Mesenchymal stem cell (in vitro differentiated cells and primary cell): ENCODE results near the gene KREMEN1. TPM values are rescaled to one million over a fixed set of nuclear protein-coding genes. Genes with fewer than 3 reads are reported as not detected.

Experiments
- DNase-seq: peaks from one replicate; pipeline ENCODE4 v3.0.0-alpha.2; 2013
- H2AFZ ChIP-seq: one replicate; pipeline ENCODE4 v1.6.1; 2013; ENCODE audit warnings: low read depth, mild to moderate bottlenecking, control low read depth, inconsistent platforms, low read length, moderate library complexity
- H2AK5ac ChIP-seq: 2 replicates; pipeline ENCODE4 v1.6.1; 2013; ENCODE audit warnings: low read length, moderate library complexity, mild to moderate bottlenecking, inconsistent platforms; ENCODE audit not compliant: severe bottlenecking
- H2BK120ac ChIP-seq: one replicate; pipeline ENCODE4 v1.6.1; 2013; ENCODE audit warnings: low read depth, mild to moderate bottlenecking, inconsistent platforms, low read length, moderate library complexity
- H2BK12ac ChIP-seq, 2 experiments: one replicate each; pipeline ENCODE4 v1.6.1; 2013; ENCODE audit warnings: inconsistent platforms in 2 of 2, low read length in 2 of 2, mild to moderate bottlenecking in 2 of 2, moderate library complexity in 2 of 2, control low read depth in 1 of 2
- H2BK15ac ChIP-seq: one replicate; pipeline ENCODE4 v1.6.1; 2013; ENCODE audit warnings: mild to moderate bottlenecking, low read depth, inconsistent platforms; ENCODE audit not compliant: poor library complexity, severe bottlenecking
- H2BK5ac ChIP-seq: 2 replicates; pipeline ENCODE4 v1.6.1; 2013; ENCODE audit warnings: low read depth, mild to moderate bottlenecking, low read length, control low read depth, inconsistent platforms; ENCODE audit not compliant: poor library complexity, severe bottlenecking
- H3K14ac ChIP-seq, 2 experiments: one replicate each; pipeline ENCODE4 v1.6.1; 2013; ENCODE audit warnings: inconsistent platforms in 2 of 2, low read length in 2 of 2, control low read depth in 1 of 2, mild to moderate bottlenecking in 1 of 2, moderate library complexity in 1 of 2
- H3K18ac ChIP-seq, 2 experiments: one replicate each; pipeline ENCODE4 v1.6.1; 2013; ENCODE audit warnings: inconsistent platforms in 2 of 2, low read length in 2 of 2, control low read depth in 1 of 2, low read depth in 1 of 2, mild to moderate bottlenecking in 1 of 2
- H3K23ac ChIP-seq, 2 experiments: one replicate each; pipeline ENCODE4 v1.6.1; 2013; ENCODE audit warnings: inconsistent platforms in 2 of 2, low read length in 2 of 2, mild to moderate bottlenecking in 2 of 2, moderate library complexity in 2 of 2, control low read depth in 1 of 2
- H3K27ac ChIP-seq: 2 replicates; pipeline ENCODE4 v1.5.1; 2013; ENCODE audit warnings: mild to moderate bottlenecking, moderate library complexity, low read length, control low read depth, inconsistent platforms; ENCODE audit not compliant: poor library complexity, severe bottlenecking
- H3K27me3 ChIP-seq, 2 experiments: 2 replicates each; pipeline versions ENCODE4 v1.6.1 to v1.7.0; 2013; ENCODE audit warnings: low read length in 2 of 2, mild to moderate bottlenecking in 2 of 2, moderate library complexity in 2 of 2, control low read depth in 1 of 2, inconsistent platforms in 1 of 2; ENCODE audit not compliant: control insufficient read depth in 1 of 2, insufficient read depth in 1 of 2
- H3K36me3 ChIP-seq, 2 experiments: 2 replicates each; pipeline versions ENCODE4 v1.6.1 to v1.7.0; 2013; ENCODE audit warnings: low read length in 2 of 2, control low read depth in 1 of 2, inconsistent platforms in 1 of 2, low read depth in 1 of 2, mild to moderate bottlenecking in 1 of 2; ENCODE audit not compliant: insufficient read depth in 2 of 2, control insufficient read depth in 1 of 2
- H3K4ac ChIP-seq, 2 experiments: one replicate each; pipeline ENCODE4 v1.6.1; 2013; ENCODE audit warnings: inconsistent platforms in 2 of 2, low read length in 2 of 2, mild to moderate bottlenecking in 2 of 2, moderate library complexity in 2 of 2, control low read depth in 1 of 2, low read depth in 1 of 2
- H3K4me1 ChIP-seq: 2 replicates; pipeline ENCODE4 v1.6.1; 2013; ENCODE audit warnings: low read depth, low read length, control low read depth; ENCODE audit not compliant: control insufficient read depth, insufficient read depth
- H3K4me2 ChIP-seq: 2 replicates; pipeline ENCODE4 v1.6.1; 2013; ENCODE audit warnings: low read length, mild to moderate bottlenecking, inconsistent platforms; ENCODE audit not compliant: poor library complexity, severe bottlenecking
- H3K4me3 ChIP-seq, 2 experiments: 2 replicates each; pipeline versions ENCODE4 v1.5.1 to v1.7.0; 2013; ENCODE audit warnings: low read length in 2 of 2, mild to moderate bottlenecking in 2 of 2, control low read depth in 1 of 2, low read depth in 1 of 2; ENCODE audit not compliant: insufficient read depth in 1 of 2
- H3K79me1 ChIP-seq: replicated peaks from 2 replicates; pipeline ENCODE4 v1.6.1; 2013; ENCODE audit warnings: mild to moderate bottlenecking, control low read depth, low read length, inconsistent platforms; ENCODE audit not compliant: poor library complexity, severe bottlenecking
- H3K9ac ChIP-seq: 2 replicates; pipeline ENCODE4 v1.7.0; 2013; ENCODE audit warnings: mild to moderate bottlenecking, low read length, moderate library complexity
- H3K9me3 ChIP-seq: 2 replicates; pipeline ENCODE4 v1.7.0; 2013; ENCODE audit warnings: mild to moderate bottlenecking, low read length; ENCODE audit not compliant: control insufficient read depth
- H4K8ac ChIP-seq: one replicate; pipeline ENCODE4 v1.6.1; 2013; ENCODE audit warnings: inconsistent platforms, mild to moderate bottlenecking, low read length, moderate library complexity
- H4K91ac ChIP-seq: one replicate; pipeline ENCODE4 v1.6.1; 2013; ENCODE audit warnings: mild to moderate bottlenecking, low read length, inconsistent platforms
- WGBS: methylation state at CpG from one replicate; pipeline ENCODE4 v1.1.7; 2013; ENCODE audit warnings: mixed read lengths; 5-methylcytosine and 5-hydroxymethylcytosine counted together
- small RNA-seq: library from polyadenylated mRNA; stranded (forward); fragments of <200 nt; extraction: miRNeasy Mini kit (QIAGEN cat#:217004); gene quantifications from one replicate; pipeline ENCODE3, GENCODE V24; 2013; ENCODE audit warnings: low read depth

Gene KREMEN1

DNA sequence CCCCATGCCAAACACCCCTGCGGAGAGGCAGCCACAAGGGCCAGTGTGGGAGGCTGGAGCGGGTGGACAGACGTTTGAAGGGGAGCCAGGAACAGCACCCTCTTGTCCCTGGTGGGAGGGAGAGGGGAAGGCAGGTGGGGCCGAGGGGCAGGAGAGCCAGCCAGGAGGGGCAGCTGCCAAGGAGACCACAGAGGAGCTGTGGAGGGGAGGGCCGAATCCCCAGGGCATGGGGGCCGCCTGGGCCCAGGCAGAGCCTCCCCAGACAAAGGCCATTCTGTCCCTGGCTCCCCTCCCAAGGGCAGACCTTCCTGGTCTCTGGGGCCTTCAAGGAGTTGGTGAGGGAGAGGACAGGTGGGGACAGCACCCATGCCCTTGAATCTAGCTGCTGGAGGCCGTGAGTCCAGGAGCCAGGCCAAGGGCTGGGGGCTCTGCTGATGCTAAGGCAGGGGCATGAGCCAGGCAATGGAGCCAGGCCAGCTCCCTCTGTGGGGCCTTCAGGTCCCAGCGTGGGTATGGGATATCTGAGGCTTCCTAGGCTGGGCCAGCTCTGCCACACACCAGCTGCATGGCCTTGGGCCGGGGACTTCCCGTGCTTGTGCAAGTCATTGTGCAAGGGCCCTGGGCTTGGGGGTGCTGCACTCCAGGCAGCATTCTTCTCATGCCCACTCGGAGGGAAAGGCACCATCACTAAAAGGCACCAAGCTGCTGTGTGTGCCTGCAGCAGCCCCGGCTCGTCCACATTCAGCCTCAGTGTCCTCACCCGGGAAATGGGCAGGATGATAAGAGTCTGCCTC lies 144.2 kb downstream of the KREMEN1 start:
- Histone ChIP-seq H3K9me3 (no peaks in the 10 kb centered on the region), H2BK12ac (no peak overlapping the region), H2BK15ac (no peak overlapping the region), H3K18ac (no peak overlapping the region), H3K9ac (no peak overlapping the region), H3K79me1 (no peaks in the 10 kb centered on the region), H3K14ac (no peak overlapping the region), H3K23ac (no peak overlapping the region), H3K4me1 (no peaks in the 10 kb centered on the region), H2AK5ac (no peak overlapping the region), H3K4me2 (no peak overlapping the region), H2BK120ac (no peak overlapping the region), H4K8ac (no peak overlapping the region), H3K4ac (no peak overlapping the region), H3K27me3 (peaks cover 39 to 44% of the 10 kb centered on the region in 2 experiments), H4K91ac (peak overlapping the region; percentile 35), H3K36me3 (no peaks in the 10 kb centered on the region), H3K27ac (no peak overlapping the region), H2BK5ac (no peak overlapping the region), H3K4me3 (no peak overlapping the region), H2AFZ (no peak overlapping the region)
- DNase-seq = peak; percentile 83
- 92% methylated on average over 13 of the region's 14 CpGs for whole genome bisulfite sequencing

Small RNA genes lying within 50 kb of the gene (small RNA-seq; reads per million reads assigned to genes)
- gene RNU6-1219P = not detected
- gene RNU6-810P = not detected
